ENCODE results near the gene NFAT5. TPM values are rescaled to one million over a fixed set of nuclear protein-coding genes. Genes with fewer than 3 reads are reported as not detected.

The NFAT5 gene
- total and polyA plus RNA-seq, 8 donors: 3.7 to 23.6 (median 12.7) TPM

DNA sequence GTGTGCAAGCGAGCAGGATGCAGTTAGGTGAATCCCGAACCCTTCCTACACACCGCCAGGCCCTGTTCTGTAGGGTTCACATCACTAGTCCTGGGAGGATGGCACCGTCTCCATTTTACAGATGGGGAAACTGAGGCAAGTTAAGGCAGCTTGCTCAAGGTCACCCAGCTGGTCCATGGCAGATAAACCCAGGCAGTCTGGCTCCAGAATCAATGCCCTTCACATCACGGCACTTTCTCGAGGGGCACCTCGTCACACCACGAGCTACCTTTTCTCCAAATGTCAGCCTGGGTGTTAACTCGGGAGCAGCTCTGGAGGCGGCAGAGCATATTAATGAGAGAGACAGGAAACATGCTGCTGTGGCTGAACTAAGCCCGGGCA, 179.5 kb downstream of the NFAT5 start:
- 92% methylated on average over 11 of the region's 11 CpGs for WGBS, 2 donors
- ATAC-seq (no peak), DNase-seq (no peak), FAIRE-seq (no peak)
- TF ChIP-seq, protein P1, sequence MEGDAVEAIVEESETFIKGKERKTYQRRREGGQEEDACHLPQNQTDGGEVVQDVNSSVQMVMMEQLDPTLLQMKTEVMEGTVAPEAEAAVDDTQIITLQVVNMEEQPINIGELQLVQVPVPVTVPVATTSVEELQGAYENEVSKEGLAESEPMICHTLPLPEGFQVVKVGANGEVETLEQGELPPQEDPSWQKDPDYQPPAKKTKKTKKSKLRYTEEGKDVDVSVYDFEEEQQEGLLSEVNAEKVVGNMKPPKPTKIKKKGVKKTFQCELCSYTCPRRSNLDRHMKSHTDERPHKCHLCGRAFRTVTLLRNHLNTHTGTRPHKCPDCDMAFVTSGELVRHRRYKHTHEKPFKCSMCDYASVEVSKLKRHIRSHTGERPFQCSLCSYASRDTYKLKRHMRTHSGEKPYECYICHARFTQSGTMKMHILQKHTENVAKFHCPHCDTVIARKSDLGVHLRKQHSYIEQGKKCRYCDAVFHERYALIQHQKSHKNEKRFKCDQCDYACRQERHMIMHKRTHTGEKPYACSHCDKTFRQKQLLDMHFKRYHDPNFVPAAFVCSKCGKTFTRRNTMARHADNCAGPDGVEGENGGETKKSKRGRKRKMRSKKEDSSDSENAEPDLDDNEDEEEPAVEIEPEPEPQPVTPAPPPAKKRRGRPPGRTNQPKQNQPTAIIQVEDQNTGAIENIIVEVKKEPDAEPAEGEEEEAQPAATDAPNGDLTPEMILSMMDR (IDR thresholded peaks at IDR 0.05): no peak
- no peaks in the 10 kb centered on the region for H3K9me3 ChIP-seq
- no peaks in the 10 kb centered on the region for H3K27me3 ChIP-seq
- no peak overlapping the region for H3K4me3 ChIP-seq
- no peak overlapping the region for H3K27ac ChIP-seq
- intact Hi-C loops (cut with DNase I): no loop called here
- no peaks in the 10 kb centered on the region for H3K4me1 ChIP-seq
- peaks cover 6 to 84% (median 44%) of the 10 kb centered on the region in 3 donors for H3K36me3 ChIP-seq

DNA sequence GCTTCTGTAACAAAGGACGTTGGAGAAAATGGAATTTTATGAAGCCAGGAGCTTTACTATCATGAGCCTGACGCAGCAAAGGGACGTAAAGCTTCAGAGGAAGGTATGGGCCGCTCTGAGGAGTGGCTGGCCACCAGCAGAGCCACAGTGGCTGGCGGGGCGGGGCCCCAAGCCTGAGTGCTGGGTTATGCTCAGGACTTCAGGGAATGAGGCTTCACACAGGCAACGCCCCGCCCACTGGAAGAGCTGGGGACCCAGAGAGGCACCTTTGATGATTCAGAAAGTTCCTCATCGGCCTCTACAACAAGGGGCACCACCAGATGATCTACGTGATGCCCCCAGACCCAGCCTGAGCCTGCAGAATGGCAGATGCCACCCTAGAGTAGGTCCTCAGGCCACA, 180.2 kb downstream of the NFAT5 start:
- WGBS, 2 donors: 78 to 89% methylated on average over 10 of the region's 10 CpGs
- Histone ChIP-seq H3K27me3 (no peaks in the 10 kb centered on the region), H3K4me1 (no peaks in the 10 kb centered on the region), H3K9me3 (no peaks in the 10 kb centered on the region), H3K36me3 (peaks cover 6 to 88% (median 46%) of the 10 kb centered on the region in 3 donors), H3K4me3 (no peak overlapping the region), H3K27ac (no peak overlapping the region)
- intact Hi-C loops (cut with DNase I): no loop called here
- ATAC-seq (no peak), FAIRE-seq (no peak), DNase-seq (no peak)
- TF ChIP-seq, protein P1 (IDR thresholded peaks at IDR 0.05): no peak

DNA sequence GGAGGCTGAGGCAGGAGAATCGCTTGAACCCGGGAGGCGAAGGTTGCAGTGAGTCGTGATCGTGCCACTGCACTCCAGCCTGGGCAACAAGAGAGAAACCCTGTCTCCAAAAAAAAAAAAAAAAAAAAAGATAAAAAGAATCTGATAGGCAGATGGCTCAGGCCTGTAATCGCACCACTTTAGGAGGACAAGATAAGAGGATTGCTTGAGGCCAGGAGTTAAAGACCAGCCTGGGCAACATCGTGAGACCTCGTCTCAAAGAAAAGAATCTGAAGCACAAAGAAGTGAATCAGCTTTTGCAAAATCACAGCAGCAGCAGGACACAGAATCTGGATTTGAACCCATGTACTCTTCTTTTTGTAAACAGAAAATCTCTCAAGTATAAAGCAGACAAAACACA, 181.3 kb downstream of the NFAT5 start:
- no peak for ATAC-seq
- TF ChIP-seq, protein P1 (IDR thresholded peaks at IDR 0.05): no peak
- no peaks in the 10 kb centered on the region for H3K4me1 ChIP-seq
- no peak overlapping the region for H3K4me3 ChIP-seq
- H3K9me3 ChIP-seq: no peaks in the 10 kb centered on the region
- intact Hi-C loops (cut with DNase I): no loop called here
- peaks cover 6 to 85% (median 46%) of the 10 kb centered on the region in 3 donors for H3K36me3 ChIP-seq
- H3K27me3 ChIP-seq: no peaks in the 10 kb centered on the region
- no peak for DNase-seq
- 87 to 94% methylated on average over 8 of the region's 8 CpGs for WGBS, 2 donors
- H3K27ac ChIP-seq: no peak overlapping the region
- FAIRE-seq: no peak

DNA sequence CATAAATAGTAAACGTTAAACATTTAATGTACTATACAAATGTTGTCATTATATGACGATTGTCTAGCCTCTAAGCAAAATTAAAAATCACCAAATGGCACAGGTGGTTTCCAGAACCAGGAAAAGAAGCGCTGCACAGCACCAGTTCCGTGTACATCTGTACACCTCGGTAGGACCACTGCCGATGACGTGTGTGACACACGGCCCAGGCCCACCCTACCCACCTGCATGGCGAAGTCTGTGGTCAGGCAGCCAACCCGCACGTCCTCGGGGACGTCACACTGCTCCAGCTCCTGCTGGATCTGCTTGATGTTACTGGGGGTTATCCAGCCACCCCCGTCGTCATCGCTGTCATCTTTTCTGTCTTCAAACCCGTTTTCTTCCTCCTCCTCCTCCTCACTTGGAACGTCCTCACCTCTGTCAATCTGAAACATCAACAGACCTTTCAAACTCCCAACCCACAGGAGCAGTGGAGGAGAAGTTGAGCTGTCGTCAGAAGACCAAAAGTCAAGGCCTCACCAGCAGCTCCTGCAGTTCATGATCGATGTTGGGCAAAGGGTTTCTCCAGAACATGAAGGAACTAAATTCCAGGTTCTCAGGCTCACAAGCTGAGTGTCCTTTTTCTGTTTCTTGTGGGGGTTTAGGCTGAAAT, 183.1 kb downstream of the NFAT5 start:
- TF ChIP-seq, protein P1 (IDR thresholded peaks at IDR 0.05): no peak
- Histone ChIP-seq H3K4me1 (peaks cover 0 to 5% (median 0%) of the 10 kb centered on the region in 3 donors), H3K27ac (no peak overlapping the region), H3K9me3 (no peaks in the 10 kb centered on the region), H3K4me3 (no peak overlapping the region), H3K27me3 (no peaks in the 10 kb centered on the region), H3K36me3 (peaks cover 6 to 68% (median 46%) of the 10 kb centered on the region in 3 donors)
- FAIRE-seq: no peak
- no peak for DNase-seq
- ATAC-seq: no peak
- intact Hi-C loops (cut with DNase I): no loop called here
- WGBS, 2 donors: 80 to 84% methylated on average over 16 to 20 of the region's 20 CpGs

DNA sequence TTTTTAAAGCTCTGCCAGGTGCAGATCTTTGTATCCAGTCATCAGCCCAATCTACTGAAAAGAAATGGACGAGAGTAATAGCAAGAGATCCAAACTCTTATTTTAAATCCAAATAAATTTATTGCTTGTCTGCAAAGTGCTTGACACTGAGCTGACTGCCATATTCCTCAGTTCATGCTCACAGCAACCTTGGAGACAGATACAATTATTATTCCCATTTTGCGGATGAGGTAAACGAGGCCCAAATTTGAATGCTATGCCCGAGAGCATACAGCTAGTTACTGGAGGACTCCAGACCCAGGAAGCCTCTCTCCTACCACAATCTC, 188.3 kb downstream of the NFAT5 start:
- TF ChIP-seq, protein P1 (IDR thresholded peaks at IDR 0.05): no peak
- no peak for FAIRE-seq
- 5 to 11% methylated on average over 4 of the region's 4 CpGs for WGBS, 2 donors
- no peak for DNase-seq
- Histone ChIP-seq H3K4me1 (peaks cover 0 to 5% (median 0%) of the 10 kb centered on the region in 3 donors), H3K4me3 (peak overlapping the region; percentile 71 to 89 (median 72)), H3K27ac (peak overlapping the region in 2 of 4 donors; percentile 43 to 72), H3K36me3 (peaks cover 0 to 20% (median 8%) of the 10 kb centered on the region in 3 donors), H3K27me3 (no peaks in the 10 kb centered on the region), H3K9me3 (no peaks in the 10 kb centered on the region)
- intact Hi-C loops (cut with DNase I): loop anchor here in 2 of 3 donors (10.0 kb wide), 2 partner anchors 49 to 359 kb away; no protein-coding TSS in a partner anchor
- no peak for ATAC-seq

All from pancreas (tissue), 10 donors.